ENCODE data around the gene WNK4. TPM values are rescaled to one million over a fixed set of nuclear protein-coding genes. Genes with fewer than 3 reads are reported as not detected.
A peak's percentile ranks its signal among the peaks of the same experiment; 100 is the strongest.

WNK4 gene
- total and polyA plus RNA-seq, 9 of the 15 experiments (the other 6 are each of a cell fraction or from before 2014, with no cell fraction given): 0.32 to 25.8 (median 4.5) TPM

DNA sequence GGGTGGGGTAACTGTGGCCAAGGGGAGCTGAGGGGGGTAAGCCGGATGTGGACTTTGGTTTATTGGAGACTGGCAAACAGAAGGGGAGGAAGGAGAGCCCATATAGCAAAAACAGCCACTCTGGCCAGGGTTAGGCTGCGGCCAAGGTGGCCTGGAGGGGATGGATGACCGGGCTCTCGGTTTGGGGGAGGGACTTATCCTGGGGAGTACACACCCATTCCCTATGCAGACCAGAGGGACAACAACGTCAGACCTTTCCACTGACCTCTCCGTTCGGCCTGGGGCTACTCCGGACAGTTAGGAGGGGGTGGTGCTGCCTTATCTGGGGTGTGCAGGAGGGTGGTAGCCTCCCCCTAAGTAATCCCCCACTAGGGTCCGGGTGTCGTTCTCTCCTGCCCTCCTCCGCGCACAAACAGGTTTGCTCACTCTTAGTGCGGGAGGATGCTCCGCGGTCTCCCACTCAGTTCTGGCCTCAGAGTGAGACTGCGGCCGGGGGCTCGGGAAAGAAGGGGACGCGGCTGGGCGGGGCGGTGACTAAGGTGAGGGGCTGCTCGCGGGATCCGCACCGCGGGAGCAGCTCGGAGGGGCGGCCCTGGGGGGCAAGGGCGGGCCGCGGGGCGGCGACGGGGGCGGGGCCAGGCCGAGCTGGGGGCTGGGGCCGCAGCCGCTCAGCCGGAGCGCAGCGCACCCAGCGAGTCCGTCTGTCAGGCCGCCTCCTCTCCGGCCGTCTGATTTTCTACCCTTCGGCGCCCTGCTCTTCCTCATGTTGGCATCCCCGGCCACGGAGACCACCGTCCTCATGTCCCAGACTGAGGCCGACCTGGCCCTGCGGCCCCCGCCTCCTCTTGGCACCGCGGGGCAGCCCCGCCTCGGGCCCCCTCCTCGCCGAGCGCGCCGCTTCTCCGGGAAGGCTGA is at the start of gene WNK4 (continued):
- TF ChIP-seq ZNF134 (CRISPR knock-in tag; conservative IDR thresholded peaks at IDR 0.05) (no peak), SUPT5H (IDR thresholded peaks at IDR 0.05) (peak; percentile 77), ZNF311 (CRISPR knock-in tag; IDR thresholded peaks at IDR 0.05) (no peak), ZNF57 (CRISPR knock-in tag; IDR thresholded peaks at IDR 0.05) (no peak), KAT7 (CRISPR knock-in tag; IDR thresholded peaks at IDR 0.05; ENCODE audit: borderline replicate concordance) (no peak), MAFK (IDR thresholded peaks at IDR 0.05; ENCODE audit: low read length) (no peak), GTF2A2 (tag; IDR thresholded peaks at IDR 0.05) (no peak), ZNF445 (CRISPR knock-in tag; IDR thresholded peaks at IDR 0.05; ENCODE audit: low read depth) (no peak), PCBP1 (IDR thresholded peaks at IDR 0.05; ENCODE audit: low read depth, low read length, poor library complexity, severe bottlenecking) (no peak), ZNF41 (CRISPR knock-in tag; conservative IDR thresholded peaks at IDR 0.05) (no peak), LCOR (CRISPR knock-in tag; IDR thresholded peaks at IDR 0.05) (no peak; the same call in 1 of the 2 replicates), XRCC4 (IDR thresholded peaks at IDR 0.05; ENCODE audit: extremely low read depth, insufficient read depth, insufficient read length) (no peak), ZNF3 (CRISPR knock-in tag; IDR thresholded peaks at IDR 0.05) (no peak), ZNF764 (CRISPR knock-in tag; IDR thresholded peaks at IDR 0.05; ENCODE audit: low read depth) (no peak), ZNF507 (tag; conservative IDR thresholded peaks at IDR 0.05) (no peak), SMAD2 (IDR thresholded peaks at IDR 0.05; ENCODE audit: low read depth, low read length) (no peak), CC2D1A (IDR thresholded peaks at IDR 0.05) (peak; percentile 98), CBX8 (IDR thresholded peaks at IDR 0.05; ENCODE audit: borderline replicate concordance, extremely low read depth, low read depth, low read length, poor library complexity, severe bottlenecking) (no peak), GABPB1 (CRISPR knock-in tag; IDR thresholded peaks at IDR 0.05) (no peak)
- TF ChIP-seq, protein P1, sequence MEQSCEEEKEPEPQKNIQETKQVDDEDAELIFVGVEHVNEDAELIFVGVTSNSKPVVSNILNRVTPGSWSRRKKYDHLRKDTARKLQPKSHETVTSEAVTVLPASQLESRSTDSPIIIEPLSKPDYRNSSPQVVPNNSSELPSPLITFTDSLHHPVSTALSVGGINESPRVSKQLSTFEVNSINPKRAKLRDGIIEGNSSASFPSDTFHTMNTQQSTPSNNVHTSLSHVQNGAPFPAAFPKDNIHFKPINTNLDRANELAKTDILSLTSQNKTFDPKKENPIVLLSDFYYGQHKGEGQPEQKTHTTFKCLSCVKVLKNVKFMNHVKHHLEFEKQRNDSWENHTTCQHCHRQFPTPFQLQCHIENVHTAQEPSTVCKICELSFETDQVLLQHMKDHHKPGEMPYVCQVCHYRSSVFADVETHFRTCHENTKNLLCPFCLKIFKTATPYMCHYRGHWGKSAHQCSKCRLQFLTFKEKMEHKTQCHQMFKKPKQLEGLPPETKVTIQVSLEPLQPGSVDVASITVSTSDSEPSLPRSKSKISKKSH (CRISPR knock-in tag; IDR thresholded peaks at IDR 0.05): no peak
- TF ChIP-seq, protein P2, sequence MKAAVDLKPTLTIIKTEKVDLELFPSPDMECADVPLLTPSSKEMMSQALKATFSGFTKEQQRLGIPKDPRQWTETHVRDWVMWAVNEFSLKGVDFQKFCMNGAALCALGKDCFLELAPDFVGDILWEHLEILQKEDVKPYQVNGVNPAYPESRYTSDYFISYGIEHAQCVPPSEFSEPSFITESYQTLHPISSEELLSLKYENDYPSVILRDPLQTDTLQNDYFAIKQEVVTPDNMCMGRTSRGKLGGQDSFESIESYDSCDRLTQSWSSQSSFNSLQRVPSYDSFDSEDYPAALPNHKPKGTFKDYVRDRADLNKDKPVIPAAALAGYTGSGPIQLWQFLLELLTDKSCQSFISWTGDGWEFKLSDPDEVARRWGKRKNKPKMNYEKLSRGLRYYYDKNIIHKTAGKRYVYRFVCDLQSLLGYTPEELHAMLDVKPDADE (conservative IDR thresholded peaks at IDR 0.05; ENCODE audit: control insufficient read depth, low read depth, low read length): peak; percentile 88; the same call in 1 of the 2 replicates
- TF ChIP-seq, protein P3, sequence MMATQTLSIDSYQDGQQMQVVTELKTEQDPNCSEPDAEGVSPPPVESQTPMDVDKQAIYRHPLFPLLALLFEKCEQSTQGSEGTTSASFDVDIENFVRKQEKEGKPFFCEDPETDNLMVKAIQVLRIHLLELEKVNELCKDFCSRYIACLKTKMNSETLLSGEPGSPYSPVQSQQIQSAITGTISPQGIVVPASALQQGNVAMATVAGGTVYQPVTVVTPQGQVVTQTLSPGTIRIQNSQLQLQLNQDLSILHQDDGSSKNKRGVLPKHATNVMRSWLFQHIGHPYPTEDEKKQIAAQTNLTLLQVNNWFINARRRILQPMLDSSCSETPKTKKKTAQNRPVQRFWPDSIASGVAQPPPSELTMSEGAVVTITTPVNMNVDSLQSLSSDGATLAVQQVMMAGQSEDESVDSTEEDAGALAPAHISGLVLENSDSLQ (IDR thresholded peaks at IDR 0.05): peak; percentile 15; the same call in 1 of the 2 replicates
- TF ChIP-seq, protein P4, sequence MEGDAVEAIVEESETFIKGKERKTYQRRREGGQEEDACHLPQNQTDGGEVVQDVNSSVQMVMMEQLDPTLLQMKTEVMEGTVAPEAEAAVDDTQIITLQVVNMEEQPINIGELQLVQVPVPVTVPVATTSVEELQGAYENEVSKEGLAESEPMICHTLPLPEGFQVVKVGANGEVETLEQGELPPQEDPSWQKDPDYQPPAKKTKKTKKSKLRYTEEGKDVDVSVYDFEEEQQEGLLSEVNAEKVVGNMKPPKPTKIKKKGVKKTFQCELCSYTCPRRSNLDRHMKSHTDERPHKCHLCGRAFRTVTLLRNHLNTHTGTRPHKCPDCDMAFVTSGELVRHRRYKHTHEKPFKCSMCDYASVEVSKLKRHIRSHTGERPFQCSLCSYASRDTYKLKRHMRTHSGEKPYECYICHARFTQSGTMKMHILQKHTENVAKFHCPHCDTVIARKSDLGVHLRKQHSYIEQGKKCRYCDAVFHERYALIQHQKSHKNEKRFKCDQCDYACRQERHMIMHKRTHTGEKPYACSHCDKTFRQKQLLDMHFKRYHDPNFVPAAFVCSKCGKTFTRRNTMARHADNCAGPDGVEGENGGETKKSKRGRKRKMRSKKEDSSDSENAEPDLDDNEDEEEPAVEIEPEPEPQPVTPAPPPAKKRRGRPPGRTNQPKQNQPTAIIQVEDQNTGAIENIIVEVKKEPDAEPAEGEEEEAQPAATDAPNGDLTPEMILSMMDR (IDR thresholded peaks at IDR 0.05 in 2 of 3, conservative IDR thresholded peaks at IDR 0.05 in 1 of 3; ENCODE audit: insufficient read depth in 2 of 3, low read depth in 1 of 3, low read length in 3 of 3): peak in 1 of 3 experiments; percentile 19; a peak in 1 of 6 replicates

All from K562 (cell line).